Measurements from ENCODE around the gene UCP3.
A peak's percentile ranks its signal among the peaks of the same experiment; 100 is the strongest.

UCP3 gene

DNA sequence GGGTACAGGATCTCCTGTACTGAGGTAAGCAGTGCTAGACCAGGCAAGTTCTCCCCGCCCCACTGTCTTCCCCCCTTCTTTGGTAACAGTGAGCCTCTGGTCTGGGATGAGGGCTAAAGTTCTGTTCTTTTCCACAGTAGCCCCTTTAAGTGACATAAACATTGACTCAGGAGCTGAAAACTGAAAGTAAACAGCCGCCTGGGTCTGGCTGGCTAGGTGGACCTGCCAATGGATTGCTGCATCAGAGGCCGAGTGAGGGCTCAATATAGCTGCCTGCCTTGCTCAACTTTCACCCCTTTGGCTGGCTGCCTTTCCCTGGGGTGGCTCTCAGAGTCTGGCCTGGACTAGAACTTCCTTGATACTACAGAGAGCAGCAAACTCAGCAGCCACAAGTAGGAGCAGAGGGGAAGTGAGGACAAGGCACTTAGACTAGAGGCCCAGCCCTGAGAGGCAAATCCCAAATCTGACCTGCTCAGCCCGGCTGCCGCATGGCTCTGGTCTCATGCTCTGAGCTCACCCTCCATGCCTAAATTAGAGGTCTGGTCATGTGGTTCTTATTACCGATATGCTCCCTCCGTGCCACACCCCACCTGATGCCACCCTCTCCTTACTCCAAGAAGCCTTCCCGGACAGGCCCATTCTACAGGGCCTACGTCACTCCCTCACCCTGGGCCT lies 9.6 kb upstream of the UCP3 start:
- Histone ChIP-seq H3K4me3 (peak overlapping the region; percentile 12), H3K27ac (peak overlapping the region; percentile 78 to 90)
- DNase-seq (ENCODE audit: low spot score), result peak; percentile 98
- TF ChIP-seq, protein P1, sequence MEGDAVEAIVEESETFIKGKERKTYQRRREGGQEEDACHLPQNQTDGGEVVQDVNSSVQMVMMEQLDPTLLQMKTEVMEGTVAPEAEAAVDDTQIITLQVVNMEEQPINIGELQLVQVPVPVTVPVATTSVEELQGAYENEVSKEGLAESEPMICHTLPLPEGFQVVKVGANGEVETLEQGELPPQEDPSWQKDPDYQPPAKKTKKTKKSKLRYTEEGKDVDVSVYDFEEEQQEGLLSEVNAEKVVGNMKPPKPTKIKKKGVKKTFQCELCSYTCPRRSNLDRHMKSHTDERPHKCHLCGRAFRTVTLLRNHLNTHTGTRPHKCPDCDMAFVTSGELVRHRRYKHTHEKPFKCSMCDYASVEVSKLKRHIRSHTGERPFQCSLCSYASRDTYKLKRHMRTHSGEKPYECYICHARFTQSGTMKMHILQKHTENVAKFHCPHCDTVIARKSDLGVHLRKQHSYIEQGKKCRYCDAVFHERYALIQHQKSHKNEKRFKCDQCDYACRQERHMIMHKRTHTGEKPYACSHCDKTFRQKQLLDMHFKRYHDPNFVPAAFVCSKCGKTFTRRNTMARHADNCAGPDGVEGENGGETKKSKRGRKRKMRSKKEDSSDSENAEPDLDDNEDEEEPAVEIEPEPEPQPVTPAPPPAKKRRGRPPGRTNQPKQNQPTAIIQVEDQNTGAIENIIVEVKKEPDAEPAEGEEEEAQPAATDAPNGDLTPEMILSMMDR (IDR thresholded peaks at IDR 0.05), result no peak

DNA sequence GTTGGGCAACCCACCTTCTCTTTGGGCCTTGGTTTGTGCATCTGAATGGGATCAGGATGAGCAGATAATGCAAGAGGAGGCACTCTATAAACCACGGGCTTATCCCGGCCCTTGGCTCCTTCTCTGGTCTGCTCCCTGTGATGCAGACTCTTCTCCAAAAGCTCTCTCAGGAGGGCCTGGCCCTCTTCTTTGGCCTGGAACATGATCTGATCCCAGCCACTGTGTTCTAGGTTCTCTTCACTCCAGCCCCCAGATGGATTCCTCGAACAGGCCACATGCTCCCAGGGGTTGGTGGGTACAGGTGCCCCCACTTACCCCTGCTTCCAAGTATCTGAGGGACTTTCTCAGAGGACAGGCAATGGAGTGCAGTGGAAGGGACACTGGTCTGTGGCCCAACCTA lies 8.7 kb upstream of the UCP3 start:
- TF ChIP-seq, protein P1 (IDR thresholded peaks at IDR 0.05), result no peak
- Histone ChIP-seq H3K4me3 (no peak overlapping the region), H3K27ac (peak overlapping the region; percentile 78 to 90)
- no peak for DNase-seq (ENCODE audit: low spot score)

DNA sequence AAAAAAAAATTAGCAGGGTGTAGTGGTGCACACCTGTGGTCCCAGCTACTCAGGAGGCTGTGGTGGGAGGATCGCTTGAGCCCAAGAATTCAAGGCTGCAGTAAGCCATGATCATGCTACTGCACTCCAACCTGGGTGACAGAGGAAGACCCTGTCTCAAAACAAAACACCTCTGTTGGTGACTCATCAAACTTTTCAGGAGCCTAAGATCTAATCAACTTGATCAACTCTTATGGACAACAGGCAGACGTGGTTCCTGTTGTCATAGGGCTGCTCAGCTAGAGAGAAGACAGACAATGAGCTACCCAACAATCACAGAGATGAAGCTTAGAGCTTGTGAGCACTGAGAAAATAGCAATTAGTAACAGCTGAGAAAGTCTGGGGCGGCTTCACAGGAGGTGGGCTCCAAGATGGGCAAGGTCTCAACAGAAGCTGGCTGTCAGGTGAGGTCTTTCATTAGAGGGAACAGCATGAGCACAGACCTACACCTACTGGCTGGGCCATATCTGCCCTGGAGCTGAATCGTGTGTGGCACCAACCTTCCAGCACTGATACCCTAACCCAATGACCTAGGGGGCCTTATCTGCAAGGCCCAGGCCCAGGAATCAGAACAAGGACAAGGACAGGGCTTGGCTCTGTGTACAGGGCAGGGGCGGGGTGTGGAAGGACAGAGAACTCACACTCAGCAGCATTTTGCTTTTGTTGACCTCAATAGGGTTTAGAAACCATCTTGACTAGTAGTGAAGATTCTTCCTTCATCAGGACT lies 7.2 kb upstream of the UCP3 start:
- no peak overlapping the region for H3K27ac ChIP-seq
- H3K4me3 ChIP-seq, result no peak overlapping the region
- DNase-seq (ENCODE audit: low spot score), result no peak
- TF ChIP-seq, protein P1 (IDR thresholded peaks at IDR 0.05), result no peak

DNA sequence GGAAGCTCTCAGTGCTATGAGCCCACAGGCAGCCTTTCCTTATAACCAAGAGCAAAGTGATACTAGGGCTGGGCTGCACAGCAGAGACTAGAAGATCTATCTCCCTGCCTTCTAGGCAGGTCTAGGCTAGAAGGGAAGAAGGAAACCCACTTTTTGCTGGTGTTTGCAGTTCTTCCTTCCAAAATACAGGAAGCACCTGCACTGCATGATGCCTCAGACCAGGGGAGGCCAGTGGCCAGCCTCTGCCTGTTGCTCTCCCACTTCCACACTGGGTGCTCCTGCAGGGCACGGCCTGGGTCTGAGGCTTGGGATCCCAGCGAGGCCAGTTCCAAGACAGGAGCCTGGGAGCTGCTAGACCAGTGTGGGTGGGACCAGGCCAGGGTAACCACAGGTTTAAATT lies 6.0 kb upstream of the UCP3 start:
- H3K4me3 ChIP-seq, result no peak overlapping the region
- DNase-seq (ENCODE audit: low spot score), result no peak
- TF ChIP-seq, protein P1 (IDR thresholded peaks at IDR 0.05), result no peak
- peak overlapping the region in 1 of 2 donors; percentile 13 for H3K27ac ChIP-seq

DNA sequence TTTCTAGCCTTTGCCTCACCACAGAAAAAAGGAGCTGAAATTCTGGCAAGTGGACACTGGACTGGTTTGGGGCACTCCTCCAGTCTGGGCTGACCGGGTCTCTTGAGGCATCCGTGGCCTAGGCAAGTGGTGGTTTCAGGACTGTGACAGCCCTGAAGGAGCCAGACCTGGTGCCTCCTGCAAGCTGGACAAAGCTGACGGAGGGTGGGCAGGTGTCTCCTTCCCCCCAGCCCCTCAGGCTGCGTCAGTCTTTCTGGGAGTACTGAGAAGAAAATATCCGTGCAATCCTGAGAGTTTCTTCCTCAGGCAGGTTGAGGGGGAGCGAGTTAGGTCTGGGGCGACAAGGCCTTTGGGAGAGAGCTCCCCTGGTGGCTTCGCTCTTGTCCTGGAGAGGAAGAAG lies 4.3 kb upstream of the UCP3 start:
- no peak overlapping the region for H3K27ac ChIP-seq
- no peak for DNase-seq (ENCODE audit: low spot score)
- TF ChIP-seq, protein P1 (IDR thresholded peaks at IDR 0.05), result no peak
- H3K4me3 ChIP-seq, result no peak overlapping the region

DNA sequence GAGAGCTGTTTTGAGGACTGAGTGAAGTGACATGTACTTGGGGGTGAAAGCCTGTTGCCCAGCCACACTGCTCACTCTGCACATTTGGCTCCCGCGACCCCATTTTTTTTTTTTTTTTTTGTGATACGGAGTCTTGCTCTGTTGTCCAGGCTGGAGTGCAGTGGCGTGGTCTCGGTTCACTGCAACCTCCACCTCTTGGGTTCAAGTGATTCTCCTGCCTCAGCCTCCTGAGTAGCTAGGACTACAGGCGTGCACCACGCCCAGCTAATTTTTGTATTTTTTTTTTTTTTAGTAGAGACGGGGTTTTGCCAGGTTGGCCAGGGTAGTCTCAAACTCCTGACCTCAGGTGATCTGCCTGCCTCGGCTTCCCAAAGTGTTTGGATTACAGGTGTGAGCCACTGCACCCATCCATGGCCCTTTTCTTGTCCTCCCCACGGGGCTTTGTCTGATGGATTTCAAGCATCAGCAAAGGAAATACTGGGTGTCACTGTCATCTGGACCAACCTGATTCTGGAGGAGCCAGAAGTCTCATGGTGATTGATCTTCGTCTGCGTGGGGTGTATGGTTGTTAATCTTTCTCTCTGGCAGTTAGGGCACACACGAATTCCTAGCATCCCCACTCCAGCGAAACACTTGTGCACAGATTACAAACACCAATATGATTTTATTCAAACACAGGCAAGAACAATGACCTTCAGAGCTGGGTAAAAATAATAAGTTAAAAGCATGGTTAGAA lies 3.4 kb upstream of the UCP3 start:
- TF ChIP-seq, protein P1 (IDR thresholded peaks at IDR 0.05), result no peak
- no peak for DNase-seq (ENCODE audit: low spot score)
- Histone ChIP-seq H3K27ac (no peak overlapping the region), H3K4me3 (no peak overlapping the region)
